Stimulated activated CD8-positive, alpha-beta memory T cell treated with anti-CD3 and anti-CD28 coated beads, Interleukin-15, amount 100 ng/mL, for 24 hours (primary cell): ENCODE measurements around the gene FAS.

ENCODE experiments used
- DNase-seq: peaks from one replicate; pipeline ENCODE4 v3.0.0-alpha.2; 2020; ENCODE audit warnings: low read depth

The FAS gene

DNA sequence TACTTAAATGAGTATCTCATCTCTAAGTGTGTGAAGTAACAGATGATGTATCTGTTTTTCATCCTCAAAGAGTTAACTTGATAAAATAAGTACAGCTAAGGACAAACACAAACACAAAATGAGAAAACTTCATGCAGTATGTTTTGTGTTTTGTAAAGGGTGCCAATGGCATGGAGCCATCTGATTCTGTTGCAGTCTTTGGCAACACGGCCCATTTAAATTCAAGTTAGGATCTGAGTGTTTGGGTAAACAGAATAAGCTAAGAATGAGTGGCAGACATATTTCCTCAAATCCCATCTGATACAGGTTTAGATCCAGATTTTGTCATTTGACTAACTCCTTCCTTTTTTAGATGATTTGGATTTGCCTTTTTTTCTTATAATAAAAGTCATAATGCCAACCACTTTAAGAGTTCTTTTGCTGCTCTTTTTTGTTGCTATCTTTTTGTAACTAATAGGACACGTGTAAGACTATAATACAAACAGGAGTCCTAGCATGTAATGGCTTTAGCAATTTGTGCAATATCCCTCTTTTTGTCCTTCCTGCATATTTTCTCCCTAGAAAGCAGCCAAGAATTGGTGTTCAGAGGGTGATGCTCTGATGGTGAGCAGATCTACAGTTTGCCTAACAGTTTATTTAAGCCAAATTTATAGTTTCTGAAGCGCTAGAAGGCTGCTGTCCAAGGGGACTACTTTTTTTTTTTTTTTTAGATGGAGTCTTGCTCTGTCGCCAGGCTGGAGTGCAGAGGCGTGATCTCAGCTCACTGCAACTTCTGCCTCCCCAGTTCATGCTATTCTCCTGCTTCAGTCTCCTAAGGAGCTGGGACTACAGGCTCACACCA lies 19.2 kb upstream of the FAS start:
- no peak for DNase-seq

DNA sequence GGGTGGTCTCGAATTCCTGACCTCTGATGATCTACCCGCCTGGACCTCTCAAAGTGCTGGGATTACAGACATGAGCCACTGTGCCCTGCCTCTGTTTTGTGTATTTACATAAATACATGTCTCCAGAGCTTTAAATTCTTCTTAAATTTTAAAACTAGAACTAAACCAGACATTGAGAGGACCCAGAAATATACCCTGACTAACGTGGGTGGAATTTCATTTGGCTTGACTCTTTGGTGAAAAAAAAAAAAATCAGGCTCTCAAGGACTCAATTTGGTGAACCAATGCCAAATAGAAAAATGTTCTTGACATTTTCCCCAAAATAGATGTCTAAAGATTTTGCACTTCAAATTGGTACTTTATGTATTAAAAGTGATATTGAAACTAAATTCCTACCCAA lies 16.6 kb upstream of the FAS start:
- DNase-seq = no peak

DNA sequence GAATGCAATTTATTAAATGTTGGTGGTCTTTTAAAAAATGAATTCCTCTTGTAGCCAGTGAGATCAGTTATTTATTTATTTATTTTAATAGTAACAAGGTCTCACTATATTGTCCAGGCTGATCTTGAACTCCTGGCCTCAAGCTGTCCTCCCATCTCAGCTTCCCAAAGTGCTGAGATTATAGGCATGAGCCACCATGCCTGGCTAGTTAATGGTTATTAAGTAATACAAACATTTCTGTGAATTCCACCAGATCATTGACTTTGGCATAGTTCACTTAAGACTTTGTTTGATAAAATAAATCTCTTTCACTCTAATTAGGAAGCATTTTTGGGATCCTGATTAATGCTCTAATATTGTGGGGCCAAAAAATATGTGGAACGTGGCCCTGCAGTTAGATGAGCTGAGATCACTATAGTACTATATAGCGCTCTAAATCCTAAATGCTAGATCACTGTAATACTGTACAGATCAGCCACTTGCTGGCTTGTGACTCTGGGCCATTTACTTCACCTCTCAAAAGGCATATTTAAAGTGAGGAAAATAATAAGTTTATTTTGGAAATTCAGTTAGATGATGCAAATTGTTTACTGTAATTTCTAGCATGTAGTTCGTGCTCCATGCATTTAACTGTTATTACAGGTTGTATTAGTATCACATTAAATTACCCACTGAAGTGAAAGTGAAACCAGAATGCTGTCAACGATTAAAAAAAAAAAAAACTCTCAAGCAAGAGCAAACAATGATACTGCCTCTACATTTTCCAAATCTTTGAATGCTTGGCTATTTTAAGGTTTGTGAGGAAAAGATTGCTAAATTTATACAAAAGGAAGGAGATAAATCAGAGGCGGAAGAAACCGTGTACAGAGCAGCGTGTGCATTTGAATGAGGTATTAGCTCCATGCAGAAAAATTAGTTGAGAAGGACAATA lies 15.9 kb upstream of the FAS start:
- DNase-seq = no peak

DNA sequence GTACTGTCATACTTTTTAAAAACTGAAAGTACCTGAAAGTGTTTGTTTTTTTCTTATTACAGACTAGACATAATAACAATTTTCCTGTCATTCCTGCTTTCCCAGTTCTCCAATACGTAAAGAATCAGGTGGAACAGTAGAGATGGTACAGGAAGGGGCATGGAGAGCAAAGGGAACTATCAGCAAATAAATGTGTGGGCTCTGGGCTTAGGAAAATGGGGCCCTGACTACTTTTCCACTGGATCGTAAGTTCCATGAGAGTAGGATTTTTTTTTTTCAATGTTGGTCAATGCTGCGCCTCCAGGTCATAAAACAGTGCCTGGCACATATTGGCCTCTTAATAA lies 15.2 kb upstream of the FAS start:
- no peak for DNase-seq

DNA sequence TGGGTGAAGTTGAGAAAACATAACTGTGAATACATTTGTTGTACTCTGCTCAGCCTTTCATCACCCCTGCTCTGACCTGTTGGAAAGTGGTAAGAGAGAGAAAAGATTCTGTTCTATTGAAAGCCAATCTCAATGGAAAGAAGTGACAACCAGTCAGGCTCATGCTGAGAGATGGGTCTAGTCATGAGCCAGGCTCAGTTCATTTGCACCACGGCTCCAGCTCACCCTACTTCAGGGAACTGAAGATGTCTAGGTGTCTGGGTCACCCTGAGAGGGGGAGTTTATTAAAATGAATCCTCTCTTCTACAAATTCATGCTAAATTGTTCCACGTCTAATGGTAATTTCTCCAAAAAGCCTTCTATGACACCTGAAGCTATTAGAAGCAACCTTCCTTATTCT lies 12.1 kb upstream of the FAS start:
- DNase-seq = no peak

DNA sequence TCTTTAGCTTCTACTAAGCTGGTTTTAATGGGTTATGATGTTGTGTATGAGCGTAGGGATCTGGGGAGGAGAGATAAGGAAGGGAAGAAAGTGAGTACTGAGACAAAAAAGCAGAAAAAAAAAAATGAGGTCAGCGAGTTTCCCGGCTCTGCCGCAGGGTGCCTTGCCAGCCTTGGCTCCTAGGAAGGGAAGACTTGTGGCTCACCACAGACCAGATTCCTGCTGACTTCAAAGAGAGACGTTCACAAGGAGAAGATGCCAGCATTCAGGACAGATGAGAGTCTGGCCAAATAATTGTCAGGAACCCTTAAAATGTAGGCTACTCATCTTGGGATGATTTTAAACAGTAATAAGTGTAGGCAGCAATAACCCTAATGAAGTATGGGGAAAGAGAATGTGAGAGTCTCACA lies 11.4 kb upstream of the FAS start:
- no peak for DNase-seq

DNA sequence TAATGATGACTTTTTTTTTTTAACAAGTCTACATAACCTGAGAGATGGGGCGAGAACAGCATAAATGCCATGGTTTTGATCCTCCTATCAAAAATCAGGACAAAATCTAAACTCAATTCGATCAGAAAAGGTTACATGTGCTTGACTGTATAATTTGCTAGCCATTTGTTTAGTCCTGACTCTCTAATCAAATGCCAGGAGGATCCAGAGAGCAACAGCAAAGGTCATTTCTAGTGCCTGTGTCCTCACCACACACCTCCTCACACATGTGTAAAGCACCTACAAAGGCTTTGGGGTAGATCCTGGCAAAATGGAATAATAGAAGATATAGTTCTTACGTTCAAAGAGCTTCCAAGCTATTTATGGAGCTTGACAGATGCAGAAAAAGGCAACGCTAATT lies 11.0 kb upstream of the FAS start:
- no peak for DNase-seq

DNA sequence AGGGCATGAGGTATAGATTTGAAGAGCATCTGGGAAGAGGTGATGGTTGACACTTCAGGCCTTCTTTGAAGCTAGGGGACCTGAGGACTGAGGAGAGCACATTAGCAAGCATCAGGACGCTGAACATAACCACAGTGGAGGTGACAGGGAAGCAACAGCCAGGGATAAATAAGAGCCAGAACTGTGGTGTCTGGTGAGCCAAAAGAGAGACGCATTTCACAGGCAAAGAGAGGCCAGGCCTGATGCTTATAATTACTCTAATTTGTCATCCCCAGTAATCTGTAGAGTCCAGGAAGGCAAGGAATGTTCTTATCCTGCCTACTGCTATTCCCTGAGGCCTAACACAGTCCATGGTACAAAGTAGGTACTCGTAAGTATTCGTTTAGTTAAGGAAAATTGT lies 10.4 kb upstream of the FAS start:
- no peak for DNase-seq

DNA sequence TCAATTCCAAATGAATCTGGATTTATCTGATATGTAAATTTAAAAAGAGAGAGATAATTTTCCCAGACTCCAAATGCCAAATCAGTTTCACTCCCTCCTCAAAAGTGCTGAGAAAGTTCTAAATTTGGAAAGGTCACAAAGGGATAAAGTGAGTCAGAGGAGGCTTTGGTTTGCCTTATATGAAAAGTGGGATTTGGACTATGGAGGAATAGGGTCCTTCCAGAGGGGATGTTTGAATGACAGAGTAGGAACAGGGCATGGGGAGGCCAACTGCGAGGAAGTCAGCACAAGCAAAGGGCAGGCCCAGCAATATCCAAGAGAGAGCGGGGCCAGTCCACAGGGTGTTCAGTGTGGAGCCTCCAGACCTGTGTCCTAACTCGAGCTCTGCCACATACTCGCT lies 9.8 kb upstream of the FAS start:
- DNase-seq = no peak

DNA sequence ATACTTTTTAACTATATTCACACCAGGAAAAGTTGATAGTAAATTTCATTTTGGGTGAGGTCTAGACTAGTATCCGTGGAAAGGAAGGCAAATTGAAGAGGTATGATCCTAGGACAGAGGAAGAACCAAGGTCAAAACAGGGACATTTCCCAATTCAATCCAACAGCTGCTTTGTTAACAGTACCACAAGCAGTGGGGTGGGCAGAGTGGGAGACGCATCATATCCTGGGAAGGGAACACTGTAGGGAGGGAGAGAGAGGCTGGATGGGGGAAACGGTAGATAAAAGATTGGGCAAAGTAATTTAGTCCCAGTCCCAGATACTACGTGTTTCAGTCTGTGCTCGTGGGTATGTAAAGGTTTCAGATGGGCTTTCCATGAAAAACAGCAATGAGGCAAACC lies 9.2 kb upstream of the FAS start:
- DNase-seq = no peak

DNA sequence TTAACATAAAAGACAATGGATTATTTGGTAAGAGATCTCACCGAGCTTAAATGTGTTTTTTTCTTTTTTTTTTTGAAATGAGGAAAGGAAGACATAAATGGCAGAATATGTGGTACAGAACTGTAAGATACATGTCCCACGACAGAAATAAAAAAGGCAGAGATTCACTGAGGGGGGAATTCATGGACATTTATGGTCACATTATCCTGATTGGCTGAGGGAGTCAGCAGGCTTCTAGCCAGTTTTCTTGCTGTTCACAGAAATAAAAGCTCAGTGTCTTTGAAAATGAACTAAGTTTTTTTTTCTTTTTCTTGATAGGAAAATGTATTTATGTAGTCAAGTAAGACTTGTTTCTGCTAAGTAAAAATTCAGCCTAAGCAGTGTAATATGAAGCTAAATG lies 8.2 kb upstream of the FAS start:
- DNase-seq = no peak

DNA sequence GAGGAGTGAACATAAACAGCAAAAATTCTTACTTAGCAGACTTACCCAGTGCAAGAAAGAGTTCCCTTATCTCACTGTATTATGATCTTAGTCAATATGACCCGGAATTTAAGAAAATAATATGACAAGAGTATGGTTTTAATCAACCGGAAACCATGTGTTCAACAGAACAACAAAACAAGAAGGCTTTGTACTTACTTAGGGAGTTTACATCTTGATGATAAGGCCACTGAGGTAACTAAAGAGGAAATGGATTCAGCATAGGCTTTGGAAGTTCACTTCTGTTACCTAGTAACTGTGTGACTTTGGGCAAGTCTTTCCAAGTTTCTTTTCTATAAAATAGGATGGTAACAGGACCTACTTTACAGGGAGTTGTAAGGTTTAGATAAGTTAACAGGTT lies 7.4 kb upstream of the FAS start:
- DNase-seq = no peak

DNA sequence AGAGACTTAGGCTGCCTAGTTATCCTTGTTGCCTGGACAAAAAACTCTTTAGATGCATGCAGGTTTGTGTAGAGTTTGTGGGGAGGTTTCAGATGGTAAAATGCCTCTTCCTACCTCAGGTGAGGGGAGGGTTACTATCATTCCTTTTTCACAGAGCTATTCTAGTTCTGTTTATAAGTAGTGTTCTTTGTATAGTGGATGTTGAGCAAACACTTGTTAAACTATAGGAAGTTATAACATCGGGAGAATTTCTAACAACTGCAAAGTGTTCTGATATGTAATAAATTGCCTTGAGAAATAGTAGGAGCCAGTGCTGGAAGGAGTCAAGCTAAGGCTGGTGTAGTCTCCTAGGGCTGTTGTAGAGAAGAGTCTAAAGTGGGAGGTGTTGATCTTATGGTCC lies 6.7 kb upstream of the FAS start:
- DNase-seq = no peak

DNA sequence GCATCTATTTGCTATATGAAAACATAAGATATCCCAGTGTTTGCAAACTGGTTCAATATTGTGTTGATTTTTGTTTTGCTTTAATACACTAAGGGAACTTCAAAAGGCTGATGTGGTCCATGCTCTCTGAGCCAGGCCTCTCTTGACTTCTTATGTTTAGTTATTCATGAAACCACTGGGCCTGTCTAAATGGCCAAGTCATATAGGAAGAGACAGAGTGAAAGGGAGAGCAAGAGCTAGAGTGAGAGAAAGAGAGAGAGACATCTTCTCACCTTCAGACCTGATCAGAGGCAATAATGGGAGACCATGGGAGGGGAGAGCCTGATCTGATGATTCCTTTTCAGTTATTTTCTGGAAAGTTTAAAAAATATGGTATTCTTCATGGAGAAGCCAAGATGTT lies 6.1 kb upstream of the FAS start:
- DNase-seq = no peak

DNA sequence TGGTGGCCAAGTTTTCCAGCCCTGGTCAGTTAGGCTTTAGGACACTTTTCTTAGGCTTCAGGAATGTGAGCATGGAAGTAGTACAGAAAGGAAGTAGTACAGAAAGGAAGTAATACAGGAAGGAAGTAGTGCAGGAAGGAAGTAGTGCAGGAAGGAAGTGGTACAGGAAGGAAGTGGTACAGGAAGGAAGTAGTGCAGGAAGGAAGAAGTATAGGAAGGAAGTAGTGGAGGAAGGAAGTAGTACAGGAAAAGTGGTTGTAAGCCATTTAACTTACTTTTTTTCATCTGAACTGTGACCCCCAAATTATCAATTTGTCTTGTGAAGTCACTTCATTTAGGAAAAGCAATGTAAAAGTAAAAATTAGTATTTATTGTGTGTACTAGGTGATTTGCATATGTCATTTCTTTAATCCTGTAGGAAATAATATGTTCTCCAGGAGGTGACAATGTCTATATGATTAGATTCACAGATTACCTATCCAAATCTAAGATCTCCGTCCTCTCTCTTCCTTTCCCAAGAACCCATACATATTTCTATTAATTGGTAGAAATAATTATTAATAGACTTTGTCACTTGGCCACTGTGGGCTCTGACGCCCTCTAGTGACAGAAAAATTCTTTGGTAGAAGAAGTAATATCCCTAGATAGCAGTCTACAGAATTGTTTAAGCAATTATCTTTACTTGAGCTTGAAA lies 3.9 kb upstream of the FAS start:
- DNase-seq = no peak

DNA sequence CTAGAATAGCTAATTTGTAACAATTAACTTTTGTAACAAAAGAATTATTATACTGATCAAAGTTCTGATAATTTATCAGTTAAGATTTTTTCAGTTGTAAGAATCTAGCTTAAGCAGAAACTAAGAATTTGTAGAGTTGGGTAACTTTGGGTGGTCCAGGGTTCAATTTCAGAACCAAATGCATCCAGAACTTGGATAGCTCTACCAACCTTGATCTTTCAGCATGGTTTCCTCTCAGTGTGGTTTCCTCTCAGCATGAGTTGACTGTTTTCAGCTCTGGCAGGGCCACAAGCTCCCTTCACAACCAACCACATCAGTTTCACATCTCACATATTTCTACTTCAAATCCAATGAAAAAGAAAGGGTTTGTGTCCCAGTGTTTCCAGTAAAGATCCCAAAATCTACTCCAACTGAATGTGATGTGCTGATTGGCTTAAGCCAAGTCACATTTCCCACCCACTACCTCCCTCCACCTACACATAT lies 3.3 kb upstream of the FAS start:
- no peak for DNase-seq

DNA sequence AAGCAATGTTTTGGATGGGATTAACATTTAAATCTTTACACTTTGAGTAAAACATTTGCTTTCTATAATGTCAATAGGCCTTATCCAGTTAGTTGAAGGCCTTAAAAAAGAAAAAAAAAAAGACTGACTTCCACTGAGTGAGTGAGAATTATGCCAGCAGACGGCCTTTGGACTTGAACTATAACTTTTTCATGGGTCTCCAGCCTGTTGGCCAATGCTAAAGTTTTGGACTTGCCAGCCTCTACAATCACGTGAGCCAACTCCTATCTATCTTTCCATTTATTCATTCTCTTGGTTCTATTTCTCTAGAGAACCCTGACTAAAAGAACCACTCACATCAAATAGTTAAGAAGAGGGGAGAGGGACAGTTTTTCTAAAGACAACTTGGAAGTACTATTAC lies 2.8 kb upstream of the FAS start:
- DNase-seq = no peak

DNA sequence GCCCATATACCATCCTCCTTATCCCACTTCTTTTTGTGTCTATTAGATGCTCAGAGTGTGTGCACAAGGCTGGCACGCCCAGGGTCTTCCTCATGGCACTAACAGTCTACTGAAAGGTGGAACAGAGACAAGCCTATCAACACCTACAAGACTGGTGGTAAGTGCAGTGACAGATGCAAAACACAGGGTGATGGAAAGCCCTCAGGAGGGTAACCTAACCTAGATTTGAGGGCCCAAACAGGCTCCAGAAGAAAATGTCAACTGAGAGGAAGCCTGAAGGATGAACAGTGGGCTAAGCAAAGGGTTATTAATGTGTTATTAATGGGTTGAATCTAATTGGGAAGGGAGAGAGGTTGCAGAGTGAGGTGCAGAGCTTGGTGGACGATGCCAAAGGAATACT lies 1.2 kb upstream of the FAS start:
- DNase-seq = no peak

DNA sequence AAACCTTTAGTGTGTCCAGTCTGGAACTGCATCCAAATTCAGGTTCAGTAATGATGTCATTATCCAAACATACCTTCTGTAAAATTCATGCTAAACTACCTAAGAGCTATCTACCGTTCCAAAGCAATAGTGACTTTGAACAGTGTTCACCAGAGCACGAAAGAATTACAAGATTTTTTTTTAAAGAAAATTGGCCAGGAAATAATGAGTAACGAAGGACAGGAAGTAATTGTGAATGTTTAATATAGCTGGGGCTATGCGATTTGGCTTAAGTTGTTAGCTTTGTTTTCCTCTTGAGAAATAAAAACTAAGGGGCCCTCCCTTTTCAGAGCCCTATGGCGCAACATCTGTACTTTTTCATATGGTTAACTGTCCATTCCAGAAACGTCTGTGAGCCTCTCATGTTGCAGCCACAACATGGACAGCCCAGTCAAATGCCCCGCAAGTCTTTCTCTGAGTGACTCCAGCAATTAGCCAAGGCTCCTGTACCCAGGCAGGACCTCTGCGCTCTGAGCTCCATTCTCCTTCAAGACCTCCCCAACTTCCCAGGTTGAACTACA lies 694 bp upstream of the FAS start:
- no peak for DNase-seq

DNA sequence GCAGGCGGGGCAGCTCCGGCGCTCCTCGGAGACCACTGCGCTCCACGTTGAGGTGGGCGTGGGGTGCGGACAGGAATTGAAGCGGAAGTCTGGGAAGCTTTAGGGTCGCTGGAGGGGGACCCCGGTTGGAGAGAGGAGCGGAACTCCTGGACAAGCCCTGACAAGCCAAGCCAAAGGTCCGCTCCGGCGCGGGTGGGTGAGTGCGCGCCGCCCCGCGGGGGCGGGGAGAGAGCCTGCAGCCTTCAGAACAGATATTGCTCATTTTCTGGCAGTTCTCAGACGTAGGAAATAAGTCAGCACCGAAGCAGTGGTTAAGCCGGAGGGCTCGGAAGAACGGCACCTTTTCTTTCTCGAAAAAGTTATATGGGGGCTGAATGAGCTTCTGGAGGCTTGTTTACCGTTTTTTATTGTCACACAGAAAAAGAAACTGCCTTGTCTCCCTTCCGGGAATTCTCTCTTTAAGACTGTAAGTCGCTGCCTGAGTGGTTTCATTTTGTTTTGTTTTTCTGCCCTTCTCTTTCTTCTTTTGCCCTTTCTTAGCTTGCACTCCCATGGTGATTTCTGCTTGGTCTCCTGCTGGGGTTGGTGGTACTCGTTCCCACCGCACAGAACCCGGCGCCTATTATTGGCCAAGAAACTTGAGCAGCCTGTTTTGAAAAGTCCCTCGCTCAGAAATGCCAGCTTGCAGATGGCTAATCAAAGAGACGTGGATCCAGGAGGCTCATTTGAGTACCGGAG lies 732 bp downstream of the FAS start:
- peak; percentile 47 for DNase-seq

DNA sequence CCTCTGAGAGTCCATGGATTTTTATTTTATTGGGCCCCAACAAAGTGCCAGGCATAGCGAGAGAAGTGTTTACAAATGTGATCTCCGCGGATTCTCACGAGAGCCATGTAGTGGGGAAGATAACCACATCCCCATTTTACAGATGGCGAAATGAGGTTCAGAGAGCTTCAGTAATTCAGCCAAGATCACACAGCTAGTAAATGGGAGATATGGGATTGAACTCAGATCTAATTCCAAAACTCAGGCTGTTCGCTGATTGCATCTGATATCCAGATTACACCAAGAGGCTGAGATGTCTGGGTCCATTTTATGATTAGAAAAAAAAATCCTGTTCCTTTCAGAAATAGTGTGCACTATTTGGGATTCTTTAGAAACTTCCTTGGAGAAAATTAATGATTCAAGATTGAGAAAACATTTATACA lies 1.3 kb downstream of the FAS start:
- DNase-seq = no peak
